ENCODE measurements around the gene CLIC5. TPM values are rescaled to one million over a fixed set of nuclear protein-coding genes. Genes with fewer than 3 reads are reported as not detected.

Gene CLIC5
- total and polyA plus RNA-seq, 2 donors (not counting 1 experiment from before 2014, with no cell fraction given) = 0.96 to 0.97 TPM

- Histone ChIP-seq H3K4me2 (replicated peaks; ENCODE audit: low read depth, low read length, poor library complexity, severe bottlenecking) (peak overlapping the region; percentile 91), H3K36me3 (replicated peaks in 1 of 2; ENCODE audit: control extremely low read depth in 1 of 2, control insufficient read depth in 1 of 2, extremely low read depth in 1 of 2, insufficient read depth in 2 of 2, low read length in 1 of 2) (no peaks in the 10 kb centered on the region), H3K9ac (ENCODE audit: low read length) (peak overlapping the region; percentile 75), H3K79me2 (ENCODE audit: control insufficient read depth, insufficient read depth, low read length) (no peaks in the 10 kb centered on the region), H3K9me3 (ENCODE audit: control extremely low read depth in 1 of 3, control insufficient read depth in 2 of 3, insufficient read depth in 1 of 3, low read length in 2 of 3) (peaks cover 7 to 9% (median 8%) of the 10 kb centered on the region in 3 donors), H3K4me3 (ENCODE audit: control extremely low read depth in 1 of 5, extremely low read depth in 1 of 5, insufficient read depth in 1 of 5, low read depth in 2 of 5, low read length in 4 of 5) (peak overlapping the region; percentile 38 to 77 (median 56)), H4K20me1 (ENCODE audit: control insufficient read depth, insufficient read depth, low read length, poor library complexity, severe bottlenecking) (no peaks in the 10 kb centered on the region), H2AFZ (ENCODE audit: insufficient read depth, low read depth, low read length, poor library complexity, severe bottlenecking) (peak overlapping the region; percentile 89), H3K4me1 (ENCODE audit: control insufficient read depth in 2 of 2, insufficient read depth in 2 of 2, low read length in 2 of 2) (peaks cover 30 to 38% of the 10 kb centered on the region in 2 donors), H3K27ac (ENCODE audit: low read length in 2 of 2) (peak overlapping the region in 1 of 2 donors; percentile 47), H3K27me3 (replicated peaks in 1 of 4; ENCODE audit: control extremely low read depth in 1 of 4, control insufficient read depth in 3 of 4, insufficient read depth in 4 of 4, low read length in 3 of 4) (peaks cover 2 to 23% (median 8%) of the 10 kb centered on the region in 4 experiments)
- peak overlapping the region; percentile 81 for H3K27ac Mint-ChIP-seq
- ATAC-seq (ENCODE audit: low read depth) = no peak
- intact Hi-C loops (cut with micrococcal nuclease) = loop anchor here (5.0 kb wide), 1 partner anchor 113 kb away; the partner anchor contains the start of gene ENPP4
- ChIA-PET POLR2A (no interaction called here), CTCF (interaction anchor here (1.1 kb wide), 1 partner anchor 23 kb away, joined by 3 read pairs; no protein-coding TSS in a partner anchor)
- DNase-seq = peak; percentile 29
- TF ChIP-seq CTCF (IDR thresholded peaks at IDR 0.05) (no peak), EZH2 (IDR thresholded peaks at IDR 0.05; ENCODE audit: borderline replicate concordance, insufficient read depth, low read depth, low read length, poor library complexity, severe bottlenecking) (no peak)
- peaks cover 46% of the 10 kb centered on the region for H3K4me1 Mint-ChIP-seq
- H3K9me3 Mint-ChIP-seq (ENCODE audit: insufficient read depth) = no peaks in the 10 kb centered on the region
- peaks cover 11% of the 10 kb centered on the region for H3K27me3 Mint-ChIP-seq
- peak overlapping the region; percentile 83 for H3K4me3 Mint-ChIP-seq
- 16% methylated on average over 15 of the region's 21 CpGs for WGBS (ENCODE audit: insufficient coverage)
Observed at GRCh38 chr6:46014511-46015118, 1.0 kb downstream of the CLIC5 start.

- intact Hi-C loops (cut with micrococcal nuclease) = loop anchor here (5.0 kb wide), 1 partner anchor 113 kb away; the partner anchor contains the start of gene ENPP4
- peak overlapping the region; percentile 75 for H3K9ac ChIP-seq (ENCODE audit: low read length)
Observed at GRCh38 chr6:46014046-46014445, 1.6 kb downstream of the CLIC5 start.

More at GRCh38 chr6:46014046-46014445, 1.6 kb downstream of the CLIC5 start:
- peaks cover 11% of the 10 kb centered on the region for H3K27me3 Mint-ChIP-seq
- H3K9me3 ChIP-seq (ENCODE audit: control extremely low read depth in 1 of 3, control insufficient read depth in 2 of 3, insufficient read depth in 1 of 3, low read length in 2 of 3) = peaks cover 7 to 9% (median 8%) of the 10 kb centered on the region in 3 donors
- peak overlapping the region; percentile 83 for H3K4me3 Mint-ChIP-seq
- DNase-seq = no peak
- ChIA-PET POLR2A (interaction anchor here (0.6 kb wide), 1 partner anchor 89 kb away, joined by 8 read pairs; no protein-coding TSS in a partner anchor), CTCF (interaction anchor here (1.1 kb wide), 1 partner anchor 23 kb away, joined by 3 read pairs; no protein-coding TSS in a partner anchor)
- peak overlapping the region; percentile 12 for H3K27ac Mint-ChIP-seq
- H3K4me1 ChIP-seq (ENCODE audit: control insufficient read depth in 2 of 2, insufficient read depth in 2 of 2, low read length in 2 of 2) = peaks cover 30 to 38% of the 10 kb centered on the region in 2 donors
- peak overlapping the region; percentile 91 for H3K4me2 ChIP-seq (replicated peaks; ENCODE audit: low read depth, low read length, poor library complexity, severe bottlenecking)
- peaks cover 2 to 23% (median 8%) of the 10 kb centered on the region in 4 experiments for H3K27me3 ChIP-seq (replicated peaks in 1 of 4; ENCODE audit: control extremely low read depth in 1 of 4, control insufficient read depth in 3 of 4, insufficient read depth in 4 of 4, low read length in 3 of 4)
- ATAC-seq (ENCODE audit: low read depth) = no peak
- no peaks in the 10 kb centered on the region for H3K79me2 ChIP-seq (ENCODE audit: control insufficient read depth, insufficient read depth, low read length)
- peak overlapping the region in 1 of 2 donors; percentile 7 for H3K27ac ChIP-seq (ENCODE audit: low read length in 2 of 2)
- no peaks in the 10 kb centered on the region for H3K36me3 ChIP-seq (replicated peaks in 1 of 2; ENCODE audit: control extremely low read depth in 1 of 2, control insufficient read depth in 1 of 2, extremely low read depth in 1 of 2, insufficient read depth in 2 of 2, low read length in 1 of 2)
- no CpG with 5 or more reads among the region's 2 CpGs for WGBS (ENCODE audit: insufficient coverage)
- no peaks in the 10 kb centered on the region for H3K9me3 Mint-ChIP-seq (ENCODE audit: insufficient read depth)
- H3K4me3 ChIP-seq (ENCODE audit: control extremely low read depth in 1 of 5, extremely low read depth in 1 of 5, insufficient read depth in 1 of 5, low read depth in 2 of 5, low read length in 4 of 5) = no peak overlapping the region
- peaks cover 48% of the 10 kb centered on the region for H3K4me1 Mint-ChIP-seq
- TF ChIP-seq CTCF (IDR thresholded peaks at IDR 0.05) = no peak
- TF ChIP-seq EZH2 (IDR thresholded peaks at IDR 0.05; ENCODE audit: borderline replicate concordance, insufficient read depth, low read depth, low read length, poor library complexity, severe bottlenecking) = no peak
- H2AFZ ChIP-seq (ENCODE audit: insufficient read depth, low read depth, low read length, poor library complexity, severe bottlenecking) = peak overlapping the region; percentile 89
- H4K20me1 ChIP-seq (ENCODE audit: control insufficient read depth, insufficient read depth, low read length, poor library complexity, severe bottlenecking) = no peaks in the 10 kb centered on the region

Data from B cell (primary cell).